ENCODE results near the gene CHRM3.

The CHRM3 gene

GRCh38 chr1:239413916-239414315 lies 27.5 kb downstream of the CHRM3 start:
- DNase-seq (ENCODE audit: low read depth) = no peak

- DNase-seq (ENCODE audit: low read depth) = no peak
Measured at GRCh38 chr1:239417221-239417620, 30.9 kb downstream of the CHRM3 start.

GRCh38 chr1:239417986-239418640 lies 31.7 kb downstream of the CHRM3 start:
- DNase-seq (ENCODE audit: low read depth) = no peak

GRCh38 chr1:239418681-239419080 lies 32.3 kb downstream of the CHRM3 start:
- DNase-seq (ENCODE audit: low read depth) = no peak

- no peak for DNase-seq (ENCODE audit: low read depth)
Measured at GRCh38 chr1:239421811-239422210, 35.4 kb downstream of the CHRM3 start.

GRCh38 chr1:239422818-239423217 lies 36.5 kb downstream of the CHRM3 start:
- DNase-seq (ENCODE audit: low read depth) = no peak

GRCh38 chr1:239426821-239427475 lies 40.6 kb downstream of the CHRM3 start:
- no peak for DNase-seq (ENCODE audit: low read depth)

GRCh38 chr1:239427712-239428111 lies 41.3 kb downstream of the CHRM3 start:
- DNase-seq (ENCODE audit: low read depth) = no peak

- DNase-seq (ENCODE audit: low read depth) = no peak
Measured at GRCh38 chr1:239428120-239428710, 41.8 kb downstream of the CHRM3 start.

- no peak for DNase-seq (ENCODE audit: low read depth)
Measured at GRCh38 chr1:239429163-239429562, 42.8 kb downstream of the CHRM3 start.

GRCh38 chr1:239432255-239432654 lies 45.9 kb downstream of the CHRM3 start:
- no peak for DNase-seq (ENCODE audit: low read depth)

GRCh38 chr1:239434181-239434580 lies 47.8 kb downstream of the CHRM3 start:
- DNase-seq (ENCODE audit: low read depth) = no peak

Measured in activated gamma-delta T cell treated with anti-CD3 and anti-CD28 coated beads, Interleukin-2, amount 50 U/mL, for 16 hours (primary cell).